ENCODE results near the gene TAF4.

GRCh38 chr20:62049342-62050165 lies 16.1 kb downstream of the TAF4 start:
- TF ChIP-seq POLR2A (IDR thresholded peaks at IDR 0.05; ENCODE audit: low read length) (no peak), GATA1 (IDR thresholded peaks at IDR 0.05; ENCODE audit: low read depth, low read length) (no peak)
